ENCODE data around the gene DOCK1.

GRCh38 chr10:127374901-127375300, 469.7 kb downstream of the DOCK1 start:
- TF ChIP-seq MAX (IDR thresholded peaks at IDR 0.05; ENCODE audit: low read depth, low read length) (no peak), POLR2A (IDR thresholded peaks at IDR 0.05; ENCODE audit: extremely low read depth, insufficient read length) (no peak)

All from NB4 (cell line).